ENCODE results near the gene RNPS1. TPM values are rescaled to one million over a fixed set of nuclear protein-coding genes. Genes with fewer than 3 reads are reported as not detected.

RNPS1 gene
- total RNA-seq, 1 donor from 2014 or later, result 73.5 TPM

- H3K27me3 ChIP-seq (ENCODE audit: control insufficient read depth, insufficient read depth, low read length), result peaks cover 3% of the 10 kb centered on the region
- no peak for FAIRE-seq
- no peak for DNase-seq (ENCODE audit: low read depth)
Observed at GRCh38 chr16:2275476-2276367, 7.8 kb upstream of the RNPS1 start.

DNA sequence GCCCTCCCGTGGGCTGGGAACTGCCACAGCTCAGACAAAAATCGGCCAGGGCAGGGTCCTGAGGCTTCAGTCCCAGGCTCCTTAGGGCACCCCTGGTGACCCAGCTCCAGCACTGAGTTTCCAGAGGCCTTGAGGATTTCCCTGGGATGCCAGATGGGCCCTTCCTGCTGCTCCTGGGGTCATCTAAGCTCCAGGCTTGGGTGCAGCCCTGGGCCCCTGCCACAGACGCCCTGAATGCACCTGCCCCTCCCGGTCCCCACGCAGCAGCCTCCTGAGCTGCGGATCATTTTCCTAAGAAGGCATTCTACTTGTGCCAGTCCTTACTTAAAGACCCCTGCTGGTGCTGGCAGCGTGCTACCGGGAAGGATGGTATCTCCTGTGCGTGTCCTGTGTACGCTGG is 6.0 kb upstream of the RNPS1 start:
- Histone ChIP-seq H3K4me3 (ENCODE audit: low read depth, low read length) (no peak overlapping the region), H3K36me3 (ENCODE audit: control insufficient read depth, insufficient read depth, low read length) (no peaks in the 10 kb centered on the region), H3K27me3 (ENCODE audit: control insufficient read depth, insufficient read depth, low read length) (no peaks in the 10 kb centered on the region)
- TF ChIP-seq, protein P1, sequence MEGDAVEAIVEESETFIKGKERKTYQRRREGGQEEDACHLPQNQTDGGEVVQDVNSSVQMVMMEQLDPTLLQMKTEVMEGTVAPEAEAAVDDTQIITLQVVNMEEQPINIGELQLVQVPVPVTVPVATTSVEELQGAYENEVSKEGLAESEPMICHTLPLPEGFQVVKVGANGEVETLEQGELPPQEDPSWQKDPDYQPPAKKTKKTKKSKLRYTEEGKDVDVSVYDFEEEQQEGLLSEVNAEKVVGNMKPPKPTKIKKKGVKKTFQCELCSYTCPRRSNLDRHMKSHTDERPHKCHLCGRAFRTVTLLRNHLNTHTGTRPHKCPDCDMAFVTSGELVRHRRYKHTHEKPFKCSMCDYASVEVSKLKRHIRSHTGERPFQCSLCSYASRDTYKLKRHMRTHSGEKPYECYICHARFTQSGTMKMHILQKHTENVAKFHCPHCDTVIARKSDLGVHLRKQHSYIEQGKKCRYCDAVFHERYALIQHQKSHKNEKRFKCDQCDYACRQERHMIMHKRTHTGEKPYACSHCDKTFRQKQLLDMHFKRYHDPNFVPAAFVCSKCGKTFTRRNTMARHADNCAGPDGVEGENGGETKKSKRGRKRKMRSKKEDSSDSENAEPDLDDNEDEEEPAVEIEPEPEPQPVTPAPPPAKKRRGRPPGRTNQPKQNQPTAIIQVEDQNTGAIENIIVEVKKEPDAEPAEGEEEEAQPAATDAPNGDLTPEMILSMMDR (IDR thresholded peaks at IDR 0.05; ENCODE audit: insufficient read depth, low read length, severe bottlenecking), result no peak
- FAIRE-seq (no peak), DNase-seq (ENCODE audit: low read depth) (no peak)

More at GRCh38 chr16:2275476-2276367, 7.8 kb upstream of the RNPS1 start:
- Histone ChIP-seq H3K36me3 (ENCODE audit: control insufficient read depth, insufficient read depth, low read length) (no peaks in the 10 kb centered on the region), H3K4me3 (ENCODE audit: low read depth, low read length) (no peak overlapping the region)
- TF ChIP-seq, protein P1 (IDR thresholded peaks at IDR 0.05; ENCODE audit: insufficient read depth, low read length, severe bottlenecking), result no peak

- Histone ChIP-seq H3K36me3 (ENCODE audit: control insufficient read depth, insufficient read depth, low read length) (no peaks in the 10 kb centered on the region), H3K27me3 (ENCODE audit: control insufficient read depth, insufficient read depth, low read length) (no peaks in the 10 kb centered on the region), H3K4me3 (ENCODE audit: low read depth, low read length) (no peak overlapping the region)
- DNase-seq (ENCODE audit: low read depth), result no peak
- TF ChIP-seq, protein P1 (IDR thresholded peaks at IDR 0.05; ENCODE audit: insufficient read depth, low read length, severe bottlenecking), result no peak
- no peak for FAIRE-seq
Observed at GRCh38 chr16:2273484-2273883, 5.6 kb upstream of the RNPS1 start.

DNA sequence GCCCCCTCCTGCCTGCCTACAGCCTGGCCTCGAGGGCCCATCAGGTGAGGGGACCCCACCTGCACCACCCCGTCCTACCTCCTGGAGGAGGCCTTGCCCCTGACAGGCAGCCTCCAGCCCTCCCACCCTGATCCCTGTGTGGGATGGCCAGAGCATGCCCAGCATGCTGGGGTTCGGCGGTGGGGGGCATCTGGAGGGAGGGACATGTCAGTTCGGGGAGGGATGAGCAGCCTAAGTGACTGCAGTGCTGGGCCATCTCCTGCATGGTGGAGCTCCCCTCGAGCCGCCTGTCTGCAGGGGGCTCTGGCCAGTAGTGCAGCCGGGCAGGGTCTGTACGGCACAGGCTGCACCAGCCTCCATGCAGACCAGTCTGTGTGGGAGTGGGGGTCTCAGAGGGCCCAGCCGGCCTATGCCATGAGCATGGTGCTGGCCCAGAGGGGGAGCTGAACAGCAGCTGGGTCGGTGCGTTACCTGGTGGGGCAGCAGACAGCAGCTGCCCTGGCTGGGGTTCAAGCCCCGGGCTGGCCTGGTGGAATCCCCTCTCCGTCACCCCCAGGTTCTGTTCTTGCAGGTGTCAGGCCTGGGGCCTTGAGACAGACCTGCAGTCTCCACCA is 4.0 kb upstream of the RNPS1 start:
- no peak for DNase-seq (ENCODE audit: low read depth)
- no peak for FAIRE-seq
- Histone ChIP-seq H3K36me3 (ENCODE audit: control insufficient read depth, insufficient read depth, low read length) (no peaks in the 10 kb centered on the region), H3K27me3 (ENCODE audit: control insufficient read depth, insufficient read depth, low read length) (no peaks in the 10 kb centered on the region), H3K4me3 (ENCODE audit: low read depth, low read length) (no peak overlapping the region)
- TF ChIP-seq, protein P1 (IDR thresholded peaks at IDR 0.05; ENCODE audit: insufficient read depth, low read length, severe bottlenecking), result no peak

DNA sequence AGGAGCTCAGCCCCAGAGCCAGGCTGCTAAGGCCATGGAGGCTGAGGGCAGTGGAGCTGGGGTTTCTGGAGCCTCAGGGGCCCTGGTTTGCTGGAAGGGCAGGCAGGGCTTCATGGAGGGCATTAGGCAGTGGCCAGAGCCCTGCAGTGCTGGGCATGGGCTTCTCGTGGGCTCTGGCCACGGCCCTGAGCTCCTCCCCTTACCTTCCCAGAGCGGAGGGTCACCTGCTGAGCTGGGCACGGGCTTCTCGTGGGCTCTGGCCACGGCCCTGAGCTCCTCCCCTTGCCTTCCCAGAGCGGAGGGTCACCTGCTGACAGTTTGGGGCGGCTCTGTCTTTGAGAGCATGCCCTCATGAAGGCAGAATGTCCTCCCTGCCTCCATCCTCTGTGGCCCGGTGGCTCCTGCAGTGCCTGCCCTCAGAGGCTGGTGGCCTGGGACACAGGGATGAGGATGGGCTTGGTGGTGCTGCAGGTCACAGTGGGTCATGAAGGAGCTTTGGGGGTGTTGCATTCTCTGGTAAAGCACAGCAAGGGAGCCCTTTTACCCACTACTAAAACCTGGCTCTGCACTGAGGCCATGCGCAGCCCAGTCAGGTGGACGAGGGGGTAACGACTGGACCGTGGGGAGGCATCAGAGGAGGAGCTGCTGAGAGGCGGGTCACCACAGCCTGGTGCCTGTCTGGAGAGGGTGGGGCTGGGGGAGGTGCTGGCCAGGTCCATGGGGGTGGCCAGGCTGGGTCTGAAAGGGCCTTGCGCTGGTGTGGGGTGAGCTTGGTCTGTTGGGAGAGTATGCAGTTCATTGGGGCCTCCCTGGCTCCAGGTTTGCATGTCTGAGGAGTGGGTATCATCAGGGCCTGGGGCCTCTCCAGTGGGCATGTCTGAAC is 2.9 kb upstream of the RNPS1 start:
- DNase-seq (ENCODE audit: low read depth) (no peak), FAIRE-seq (no peak)

More for the DNA sequence above, 2.9 kb upstream of the RNPS1 start:
- Histone ChIP-seq H3K4me3 (ENCODE audit: low read depth, low read length) (no peak overlapping the region), H3K27me3 (ENCODE audit: control insufficient read depth, insufficient read depth, low read length) (no peaks in the 10 kb centered on the region), H3K36me3 (ENCODE audit: control insufficient read depth, insufficient read depth, low read length) (peaks cover 1% of the 10 kb centered on the region)
- TF ChIP-seq, protein P1 (IDR thresholded peaks at IDR 0.05; ENCODE audit: insufficient read depth, low read length, severe bottlenecking), result no peak
